ENCODE data around the gene SMARCA5. TPM values are rescaled to one million over a fixed set of nuclear protein-coding genes. Genes with fewer than 3 reads are reported as not detected.

The SMARCA5 gene
- total and polyA plus RNA-seq, 10 of the 15 experiments (the other 5 are each of a cell fraction or from before 2014, with no cell fraction given) = 21.7 to 69.6 (median 37.4) TPM

DNA sequence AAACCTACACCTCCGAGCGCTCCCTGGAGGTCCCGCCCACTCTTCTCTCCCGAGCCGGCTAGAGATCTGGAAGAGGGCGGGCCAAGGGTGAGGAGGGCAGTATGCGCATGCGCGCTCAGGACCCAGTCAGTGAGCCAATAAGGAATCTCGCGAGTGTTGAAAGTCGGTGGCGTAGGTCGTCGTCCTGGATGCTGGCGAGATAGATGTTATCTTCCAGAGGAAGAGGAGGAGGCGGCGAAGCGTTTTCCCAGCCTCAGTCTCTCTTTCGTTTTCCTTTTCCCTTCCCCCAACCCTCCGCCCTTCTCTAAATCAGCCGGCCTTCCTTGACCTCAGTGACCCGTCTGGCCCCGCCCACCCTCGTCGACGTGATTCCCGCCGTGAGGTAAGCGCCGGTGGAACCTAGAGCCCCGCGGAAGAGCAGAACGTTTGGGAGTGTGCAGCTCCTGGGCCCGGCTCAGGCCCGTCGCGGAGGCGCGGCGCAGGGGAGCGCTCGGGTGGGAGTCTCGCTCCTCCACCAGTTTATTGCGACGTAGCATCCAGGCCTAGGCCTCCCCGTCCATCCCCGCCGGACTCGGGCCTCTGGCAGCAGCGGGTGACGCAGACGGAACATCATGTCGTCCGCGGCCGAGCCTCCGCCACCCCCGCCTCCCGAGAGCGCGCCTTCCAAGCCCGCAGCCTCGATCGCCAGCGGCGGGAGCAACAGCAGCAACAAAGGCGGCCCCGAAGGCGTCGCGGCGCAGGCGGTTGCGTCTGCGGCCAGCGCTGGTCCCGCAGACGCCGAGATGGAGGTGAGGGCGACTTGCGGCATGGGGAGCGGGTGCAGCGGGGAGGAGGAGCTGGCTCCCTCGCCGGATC, at the start of gene SMARCA5 (continued):
- TF ChIP-seq LARP7 (IDR thresholded peaks at IDR 0.05) = peak; percentile 91
- TF ChIP-seq NBN (IDR thresholded peaks at IDR 0.05) = peak; percentile 39; the same call in 1 of the 2 replicates
- peak; percentile 45; the same call in 1 of the 2 replicates for TF ChIP-seq HCFC1 (IDR thresholded peaks at IDR 0.05; ENCODE audit: low read length)
- no peak for TF ChIP-seq RELA (IDR thresholded peaks at IDR 0.05; ENCODE audit: borderline replicate concordance, partially characterized antibody)
- TF ChIP-seq, protein P1, sequence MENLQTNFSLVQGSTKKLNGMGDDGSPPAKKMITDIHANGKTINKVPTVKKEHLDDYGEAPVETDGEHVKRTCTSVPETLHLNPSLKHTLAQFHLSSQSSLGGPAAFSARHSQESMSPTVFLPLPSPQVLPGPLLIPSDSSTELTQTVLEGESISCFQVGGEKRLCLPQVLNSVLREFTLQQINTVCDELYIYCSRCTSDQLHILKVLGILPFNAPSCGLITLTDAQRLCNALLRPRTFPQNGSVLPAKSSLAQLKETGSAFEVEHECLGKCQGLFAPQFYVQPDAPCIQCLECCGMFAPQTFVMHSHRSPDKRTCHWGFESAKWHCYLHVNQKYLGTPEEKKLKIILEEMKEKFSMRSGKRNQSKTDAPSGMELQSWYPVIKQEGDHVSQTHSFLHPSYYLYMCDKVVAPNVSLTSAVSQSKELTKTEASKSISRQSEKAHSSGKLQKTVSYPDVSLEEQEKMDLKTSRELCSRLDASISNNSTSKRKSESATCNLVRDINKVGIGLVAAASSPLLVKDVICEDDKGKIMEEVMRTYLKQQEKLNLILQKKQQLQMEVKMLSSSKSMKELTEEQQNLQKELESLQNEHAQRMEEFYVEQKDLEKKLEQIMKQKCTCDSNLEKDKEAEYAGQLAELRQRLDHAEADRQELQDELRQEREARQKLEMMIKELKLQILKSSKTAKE (IDR thresholded peaks at IDR 0.05; ENCODE audit: low read depth, poor library complexity, severe bottlenecking) = no peak
- TF ChIP-seq, protein P2, sequence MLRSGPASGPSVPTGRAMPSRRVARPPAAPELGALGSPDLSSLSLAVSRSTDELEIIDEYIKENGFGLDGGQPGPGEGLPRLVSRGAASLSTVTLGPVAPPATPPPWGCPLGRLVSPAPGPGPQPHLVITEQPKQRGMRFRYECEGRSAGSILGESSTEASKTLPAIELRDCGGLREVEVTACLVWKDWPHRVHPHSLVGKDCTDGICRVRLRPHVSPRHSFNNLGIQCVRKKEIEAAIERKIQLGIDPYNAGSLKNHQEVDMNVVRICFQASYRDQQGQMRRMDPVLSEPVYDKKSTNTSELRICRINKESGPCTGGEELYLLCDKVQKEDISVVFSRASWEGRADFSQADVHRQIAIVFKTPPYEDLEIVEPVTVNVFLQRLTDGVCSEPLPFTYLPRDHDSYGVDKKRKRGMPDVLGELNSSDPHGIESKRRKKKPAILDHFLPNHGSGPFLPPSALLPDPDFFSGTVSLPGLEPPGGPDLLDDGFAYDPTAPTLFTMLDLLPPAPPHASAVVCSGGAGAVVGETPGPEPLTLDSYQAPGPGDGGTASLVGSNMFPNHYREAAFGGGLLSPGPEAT (IDR thresholded peaks at IDR 0.05; ENCODE audit: low read depth) = no peak; the same call in 1 of the 2 replicates
- TF ChIP-seq SMAD1 (IDR thresholded peaks at IDR 0.05; ENCODE audit: low read depth, partially characterized antibody) = no peak
